GM12801 (cell line): ENCODE results near the gene DDX47.

ENCODE experiments used
- TF ChIP-seq, protein P1 (sequence below): IDR thresholded peaks from one replicate; pipeline ENCODE4 v1.5.1; 2011; ENCODE audit warnings: control low read depth; ENCODE audit not compliant: insufficient read length; ENCODE audit errors: extremely low read depth

The DDX47 gene

DNA sequence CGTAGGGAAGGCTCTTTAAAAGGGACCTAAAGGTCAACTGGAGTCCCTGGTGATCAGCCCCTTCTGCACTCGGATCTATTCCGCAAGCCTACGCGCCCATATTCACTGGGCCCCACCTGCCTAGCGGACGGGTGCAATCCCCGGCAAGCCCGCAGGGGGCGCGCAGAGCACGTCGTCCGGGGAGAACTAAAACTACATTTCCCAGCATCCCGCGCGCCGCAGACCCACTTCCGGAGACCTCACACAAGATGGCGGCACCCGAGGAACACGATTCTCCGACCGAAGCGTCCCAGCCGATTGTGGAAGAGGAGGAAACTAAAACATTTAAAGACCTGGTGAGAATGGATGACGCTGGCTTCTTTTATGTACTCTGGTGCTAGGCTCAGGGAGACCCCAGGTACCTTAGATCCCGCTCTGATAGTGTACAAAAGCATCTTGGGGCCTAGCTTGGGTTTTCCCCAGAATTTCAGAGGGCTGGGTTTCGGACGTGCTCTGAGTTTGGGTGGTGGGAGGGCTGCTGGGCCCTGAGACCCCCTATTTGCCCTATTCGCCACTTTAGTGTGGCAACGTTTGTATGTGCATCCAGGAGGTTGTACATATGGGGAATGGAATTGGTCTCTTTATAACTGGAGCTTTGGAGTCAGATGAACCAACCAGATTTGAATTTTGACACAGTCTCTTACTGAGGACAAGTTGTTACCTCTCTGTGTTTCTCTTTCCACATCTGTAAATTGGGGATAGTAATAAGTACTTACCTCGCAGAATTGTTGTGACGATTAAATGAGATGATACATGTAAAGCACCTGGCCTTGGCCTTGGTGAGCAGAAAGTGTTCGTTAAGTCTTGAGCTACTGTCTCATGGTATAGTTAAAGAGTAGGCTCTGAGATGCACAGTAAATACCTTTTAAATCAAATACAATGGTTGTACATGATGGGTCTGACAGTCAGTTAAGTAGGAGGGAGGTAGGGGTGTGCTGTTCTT, at the start of gene DDX47:
Gene DDX47, plus strand, starts transcription at position 227 of the 982 bp plus-strand sequence. Its CDS starts 22 bp downstream, at position 249.
- TF ChIP-seq, protein P1, sequence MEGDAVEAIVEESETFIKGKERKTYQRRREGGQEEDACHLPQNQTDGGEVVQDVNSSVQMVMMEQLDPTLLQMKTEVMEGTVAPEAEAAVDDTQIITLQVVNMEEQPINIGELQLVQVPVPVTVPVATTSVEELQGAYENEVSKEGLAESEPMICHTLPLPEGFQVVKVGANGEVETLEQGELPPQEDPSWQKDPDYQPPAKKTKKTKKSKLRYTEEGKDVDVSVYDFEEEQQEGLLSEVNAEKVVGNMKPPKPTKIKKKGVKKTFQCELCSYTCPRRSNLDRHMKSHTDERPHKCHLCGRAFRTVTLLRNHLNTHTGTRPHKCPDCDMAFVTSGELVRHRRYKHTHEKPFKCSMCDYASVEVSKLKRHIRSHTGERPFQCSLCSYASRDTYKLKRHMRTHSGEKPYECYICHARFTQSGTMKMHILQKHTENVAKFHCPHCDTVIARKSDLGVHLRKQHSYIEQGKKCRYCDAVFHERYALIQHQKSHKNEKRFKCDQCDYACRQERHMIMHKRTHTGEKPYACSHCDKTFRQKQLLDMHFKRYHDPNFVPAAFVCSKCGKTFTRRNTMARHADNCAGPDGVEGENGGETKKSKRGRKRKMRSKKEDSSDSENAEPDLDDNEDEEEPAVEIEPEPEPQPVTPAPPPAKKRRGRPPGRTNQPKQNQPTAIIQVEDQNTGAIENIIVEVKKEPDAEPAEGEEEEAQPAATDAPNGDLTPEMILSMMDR, result peak; percentile 2

DNA sequence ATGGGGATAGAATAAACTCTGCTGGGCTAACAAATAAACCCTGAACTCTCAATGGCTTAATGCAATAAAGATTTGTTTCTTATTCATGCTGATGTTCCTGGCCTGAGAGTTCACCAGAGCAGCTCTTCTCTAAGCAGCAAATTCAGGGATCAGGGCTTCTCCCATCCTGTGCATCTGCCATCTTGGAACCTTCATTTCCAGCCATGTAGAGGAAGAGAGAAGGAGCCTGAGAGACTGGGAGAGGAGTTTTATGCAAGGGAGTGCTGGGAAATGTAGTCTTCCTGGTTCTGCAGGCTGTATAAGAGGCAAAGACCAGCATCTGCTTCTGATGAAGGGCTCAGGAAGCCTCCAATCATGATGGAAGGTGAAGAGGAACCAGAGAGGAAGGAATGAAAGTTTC, 48.3 kb upstream of the DDX47 start:
- TF ChIP-seq, protein P1, result no peak

DNA sequence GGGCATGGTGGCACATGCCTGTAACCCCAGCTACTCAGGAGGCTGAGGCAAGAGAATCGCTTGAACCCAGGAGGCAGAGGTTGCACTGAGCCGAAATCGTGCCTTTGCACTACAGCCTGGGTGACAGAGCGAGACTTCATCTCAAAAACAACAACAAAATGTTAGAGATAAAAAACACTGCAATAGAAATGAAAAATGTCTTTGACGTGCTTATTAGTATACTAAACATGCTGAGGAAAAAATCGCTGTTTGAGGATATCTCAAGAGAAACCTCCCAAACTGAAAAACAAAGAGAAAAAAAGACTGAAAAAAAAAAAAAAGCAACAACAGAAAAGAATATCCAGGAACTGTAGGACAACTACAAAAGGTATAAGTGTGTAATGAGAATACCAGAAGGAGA, 42.9 kb upstream of the DDX47 start:
- TF ChIP-seq, protein P1, result no peak

DNA sequence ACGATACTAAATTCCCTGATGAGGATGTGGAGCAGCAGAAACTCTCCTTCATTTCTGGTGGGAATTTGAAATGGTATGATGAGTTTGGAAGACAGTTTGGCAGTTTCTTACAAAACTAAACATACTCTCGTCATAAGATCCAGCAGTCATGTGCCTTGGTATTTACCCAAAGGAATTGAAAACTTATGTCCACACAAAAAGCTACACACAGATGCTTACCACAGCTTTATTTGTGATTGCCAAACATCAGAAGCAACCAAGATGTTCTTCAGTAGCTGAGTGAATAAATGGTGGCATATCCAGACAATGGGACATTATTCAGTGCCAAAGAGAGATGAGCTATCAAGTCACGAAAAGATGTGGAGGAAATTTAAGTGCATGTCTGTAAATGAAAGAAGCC, 38.4 kb upstream of the DDX47 start:
- TF ChIP-seq, protein P1, result no peak

DNA sequence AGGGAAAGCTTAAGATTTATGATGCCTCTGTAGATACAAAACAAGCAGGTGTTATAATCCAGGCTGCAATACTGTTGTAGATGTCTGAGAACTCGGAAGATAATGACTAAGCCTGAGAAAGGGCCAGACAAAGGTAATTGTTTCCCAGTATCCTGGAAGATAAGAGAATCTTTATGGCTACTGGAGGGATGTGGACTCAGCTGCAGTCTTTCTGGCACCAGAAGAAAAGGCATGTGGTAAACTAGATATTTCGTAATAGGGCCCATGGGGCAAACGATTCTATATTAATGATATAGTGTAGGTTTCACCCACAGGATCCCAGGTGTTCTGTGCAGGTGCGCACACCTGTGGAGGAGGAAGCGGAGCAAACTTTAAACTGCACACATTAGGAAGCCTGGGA, 36.9 kb upstream of the DDX47 start:
- TF ChIP-seq, protein P1, result no peak

DNA sequence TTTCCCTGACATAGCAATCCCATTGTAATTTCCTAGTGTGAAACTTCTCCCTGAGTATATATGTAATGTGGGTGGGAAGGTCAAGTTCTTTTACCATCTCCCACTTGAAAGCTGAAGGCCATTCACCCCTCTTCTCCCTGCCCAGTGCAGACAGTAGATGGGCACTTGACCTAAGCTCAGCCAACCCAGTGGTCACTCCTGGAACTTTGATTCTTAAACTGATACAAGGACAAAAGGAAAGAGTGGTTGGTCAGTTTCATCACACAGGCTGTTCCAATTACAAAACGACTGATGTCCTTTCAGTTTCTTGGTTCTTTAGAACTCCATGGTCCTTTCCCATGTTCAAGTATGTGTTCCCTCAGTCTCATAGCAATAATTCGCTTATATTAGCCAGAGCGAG, 36.1 kb upstream of the DDX47 start:
- TF ChIP-seq, protein P1, result no peak

DNA sequence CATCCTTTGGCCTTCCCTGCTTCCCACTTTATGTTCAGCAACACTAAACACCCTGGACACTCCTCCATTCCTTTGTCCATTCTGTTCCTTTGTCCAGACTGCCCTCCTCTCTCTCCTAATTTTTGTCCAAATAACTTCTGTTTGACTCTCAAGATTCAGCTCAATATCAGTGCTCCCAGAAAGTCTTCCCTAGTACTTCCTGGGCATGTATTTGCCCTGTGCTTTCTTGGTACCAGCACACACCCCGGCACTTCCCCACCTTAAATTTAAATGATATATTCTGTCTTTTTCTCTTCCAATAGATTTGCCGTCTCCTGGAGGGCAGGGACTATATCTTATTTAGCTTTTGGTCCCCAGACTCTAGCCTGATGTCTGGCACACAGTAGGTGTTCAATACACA, 34.1 kb upstream of the DDX47 start:
- TF ChIP-seq, protein P1, result no peak
